Omental fat pad (tissue), 4 donors: ENCODE results near the gene WDR47. TPM values are rescaled to one million over a fixed set of nuclear protein-coding genes. Genes with fewer than 3 reads are reported as not detected.
"Not testable (repeated sequence)": the region's sequence is repeated elsewhere in the genome, so short reads cannot be mapped to it uniquely, and the experiment has no call there.

Source experiments
- ATAC-seq: fragments of 150-250 bp; one replicate; pipeline ENCODE4 v1.9.1; 2016; ENCODE audit warnings: mild to moderate bottlenecking, moderate library complexity; ENCODE audit not compliant: low FRiP score
- DNase-seq: peaks from one replicate; pipeline ENCODE4 v3.0.0-alpha.2; 2019; ENCODE audit warnings: low spot score
- CTCF ChIP-seq, 3 donors: fragments of 450-650 bp; IDR thresholded peaks; one replicate each; pipeline ENCODE4 v1.5.1; 2016 to 2017; ENCODE audit warnings: antibody characterized with exemption in 3 of 3, mild to moderate bottlenecking in 3 of 3, moderate library complexity in 2 of 3
- total RNA-seq, 4 donors: library from RNA; depleted of rRNA; stranded (reverse); fragments of >200 nt; gene quantifications; one replicate each; pipeline ENCODE4 v1.1.0, GENCODE V29; 2016

WDR47 gene
- total RNA-seq, 4 donors from 2014 or later, result 12.0 to 20.8 (median 12.6) TPM

- no peak for TF ChIP-seq CTCF (IDR thresholded peaks at IDR 0.05)
- ATAC-seq (no peak), DNase-seq (no peak)
Measured at GRCh38 chr1:109034382-109034781, 7.5 kb downstream of the WDR47 start.

GRCh38 chr1:109029493-109029892 lies 12.4 kb downstream of the WDR47 start:
- not testable (repeated sequence) for ATAC-seq, DNase-seq

- TF ChIP-seq CTCF (IDR thresholded peaks at IDR 0.05), result no peak
- ATAC-seq (no peak), DNase-seq (no peak)
Measured at GRCh38 chr1:109027841-109028240, 14.1 kb downstream of the WDR47 start.

GRCh38 chr1:109025694-109026093 lies 16.2 kb downstream of the WDR47 start:
- no peak for TF ChIP-seq CTCF (IDR thresholded peaks at IDR 0.05)
- ATAC-seq (no peak), DNase-seq (no peak)

GRCh38 chr1:109024646-109025045 lies 17.3 kb downstream of the WDR47 start:
- no peak for TF ChIP-seq CTCF (IDR thresholded peaks at IDR 0.05)
- DNase-seq, result no peak

GRCh38 chr1:109020693-109021257 lies 21.1 kb downstream of the WDR47 start:
- ATAC-seq, result no peak
- TF ChIP-seq CTCF (IDR thresholded peaks at IDR 0.05), result no peak
- no peak for DNase-seq

More at GRCh38 chr1:109024646-109025045, 17.3 kb downstream of the WDR47 start:
- no peak for ATAC-seq

- ATAC-seq, DNase-seq: not testable (repeated sequence)
Measured at GRCh38 chr1:109017719-109018118, 24.2 kb downstream of the WDR47 start.

- DNase-seq (no peak), ATAC-seq (no peak)
- TF ChIP-seq CTCF (IDR thresholded peaks at IDR 0.05), result no peak
Measured at GRCh38 chr1:109017134-109017533, 24.8 kb downstream of the WDR47 start.
